Ishikawa (cell line): ENCODE measurements around the gene FAM13B.

ENCODE experiments used
- CEBPB ChIP-seq: IDR thresholded peaks from 2 replicates; pipeline ENCODE4 v1.6.1; 2012
- CREB1 ChIP-seq: IDR thresholded peaks from 2 replicates; pipeline ENCODE4 v1.6.1; 2012; ENCODE audit warnings: low read depth
- EGR1 ChIP-seq: IDR thresholded peaks from 2 replicates; pipeline ENCODE4 v1.6.1; 2012
- EP300 ChIP-seq: IDR thresholded peaks from 2 replicates; pipeline ENCODE4 v1.6.1; 2012; ENCODE audit warnings: borderline replicate concordance
- FOXM1 ChIP-seq: IDR thresholded peaks from 2 replicates; pipeline ENCODE4 v1.6.1; 2012; ENCODE audit warnings: low read depth, borderline replicate concordance
- NFIC ChIP-seq: IDR thresholded peaks from 2 replicates; pipeline ENCODE4 v1.6.1; 2012
- RAD21 ChIP-seq: IDR thresholded peaks from 2 replicates; pipeline ENCODE4 v1.6.1; 2012; ENCODE audit warnings: low read depth
- TAF1 ChIP-seq: IDR thresholded peaks from 2 replicates; pipeline ENCODE4 v1.6.1; 2012; ENCODE audit warnings: low read depth, mild to moderate bottlenecking
- TCF12 ChIP-seq: IDR thresholded peaks from 2 replicates; pipeline ENCODE4 v1.6.1; 2012; ENCODE audit warnings: low read depth
- TEAD4 ChIP-seq: IDR thresholded peaks from 2 replicates; pipeline ENCODE4 v1.6.1; 2012
- YY1 ChIP-seq: IDR thresholded peaks from 2 replicates; pipeline ENCODE4 v1.6.1; 2012; ENCODE audit warnings: low read depth
- ZBTB7A ChIP-seq: IDR thresholded peaks from 2 replicates; pipeline ENCODE4 v1.6.1; 2012; ENCODE audit warnings: low read depth
- TF ChIP-seq, protein P1 (sequence below): IDR thresholded peaks from 2 replicates; pipeline ENCODE4 v1.6.1; 2012
- TF ChIP-seq, protein P2 (sequence below): IDR thresholded peaks from 2 replicates; pipeline ENCODE4 v1.6.1; 2012
- TF ChIP-seq, protein P3 (sequence below): IDR thresholded peaks from 2 replicates; pipeline ENCODE4 v1.6.1; 2012; ENCODE audit warnings: low read depth, mild to moderate bottlenecking

Gene FAM13B

DNA sequence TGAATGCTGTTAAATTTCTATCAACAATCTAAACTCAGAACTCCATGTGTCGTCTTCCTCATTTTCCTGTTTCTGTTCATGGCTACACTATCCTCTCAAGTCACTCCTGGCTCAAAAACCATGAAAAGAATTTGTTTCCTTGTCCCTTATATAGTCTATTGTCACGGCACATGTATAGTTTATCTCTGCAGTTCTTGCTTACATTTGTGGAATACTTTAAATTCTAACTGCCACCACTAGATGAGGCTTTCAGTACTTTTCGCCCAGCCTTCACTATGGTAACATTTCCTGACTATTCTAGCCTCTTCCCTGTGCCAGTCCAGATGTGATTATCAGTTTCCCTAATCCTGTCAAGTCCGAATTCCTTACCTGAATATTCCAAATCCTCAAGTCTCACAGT, 109.0 kb downstream of the FAM13B start:
- TF ChIP-seq, protein P1, sequence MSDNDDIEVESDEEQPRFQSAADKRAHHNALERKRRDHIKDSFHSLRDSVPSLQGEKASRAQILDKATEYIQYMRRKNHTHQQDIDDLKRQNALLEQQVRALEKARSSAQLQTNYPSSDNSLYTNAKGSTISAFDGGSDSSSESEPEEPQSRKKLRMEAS, result no peak
- TF ChIP-seq CEBPB, result no peak
- TF ChIP-seq, protein P2, sequence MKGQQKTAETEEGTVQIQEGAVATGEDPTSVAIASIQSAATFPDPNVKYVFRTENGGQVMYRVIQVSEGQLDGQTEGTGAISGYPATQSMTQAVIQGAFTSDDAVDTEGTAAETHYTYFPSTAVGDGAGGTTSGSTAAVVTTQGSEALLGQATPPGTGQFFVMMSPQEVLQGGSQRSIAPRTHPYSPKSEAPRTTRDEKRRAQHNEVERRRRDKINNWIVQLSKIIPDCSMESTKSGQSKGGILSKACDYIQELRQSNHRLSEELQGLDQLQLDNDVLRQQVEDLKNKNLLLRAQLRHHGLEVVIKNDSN, result no peak
- TF ChIP-seq, protein P3, sequence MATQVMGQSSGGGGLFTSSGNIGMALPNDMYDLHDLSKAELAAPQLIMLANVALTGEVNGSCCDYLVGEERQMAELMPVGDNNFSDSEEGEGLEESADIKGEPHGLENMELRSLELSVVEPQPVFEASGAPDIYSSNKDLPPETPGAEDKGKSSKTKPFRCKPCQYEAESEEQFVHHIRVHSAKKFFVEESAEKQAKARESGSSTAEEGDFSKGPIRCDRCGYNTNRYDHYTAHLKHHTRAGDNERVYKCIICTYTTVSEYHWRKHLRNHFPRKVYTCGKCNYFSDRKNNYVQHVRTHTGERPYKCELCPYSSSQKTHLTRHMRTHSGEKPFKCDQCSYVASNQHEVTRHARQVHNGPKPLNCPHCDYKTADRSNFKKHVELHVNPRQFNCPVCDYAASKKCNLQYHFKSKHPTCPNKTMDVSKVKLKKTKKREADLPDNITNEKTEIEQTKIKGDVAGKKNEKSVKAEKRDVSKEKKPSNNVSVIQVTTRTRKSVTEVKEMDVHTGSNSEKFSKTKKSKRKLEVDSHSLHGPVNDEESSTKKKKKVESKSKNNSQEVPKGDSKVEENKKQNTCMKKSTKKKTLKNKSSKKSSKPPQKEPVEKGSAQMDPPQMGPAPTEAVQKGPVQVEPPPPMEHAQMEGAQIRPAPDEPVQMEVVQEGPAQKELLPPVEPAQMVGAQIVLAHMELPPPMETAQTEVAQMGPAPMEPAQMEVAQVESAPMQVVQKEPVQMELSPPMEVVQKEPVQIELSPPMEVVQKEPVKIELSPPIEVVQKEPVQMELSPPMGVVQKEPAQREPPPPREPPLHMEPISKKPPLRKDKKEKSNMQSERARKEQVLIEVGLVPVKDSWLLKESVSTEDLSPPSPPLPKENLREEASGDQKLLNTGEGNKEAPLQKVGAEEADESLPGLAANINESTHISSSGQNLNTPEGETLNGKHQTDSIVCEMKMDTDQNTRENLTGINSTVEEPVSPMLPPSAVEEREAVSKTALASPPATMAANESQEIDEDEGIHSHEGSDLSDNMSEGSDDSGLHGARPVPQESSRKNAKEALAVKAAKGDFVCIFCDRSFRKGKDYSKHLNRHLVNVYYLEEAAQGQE, result no peak
- TF ChIP-seq NFIC, result no peak
- TF ChIP-seq TAF1, result no peak
- TF ChIP-seq TCF12, result no peak
- TF ChIP-seq TEAD4, result no peak
- TF ChIP-seq EP300, result no peak
- no peak for TF ChIP-seq FOXM1

DNA sequence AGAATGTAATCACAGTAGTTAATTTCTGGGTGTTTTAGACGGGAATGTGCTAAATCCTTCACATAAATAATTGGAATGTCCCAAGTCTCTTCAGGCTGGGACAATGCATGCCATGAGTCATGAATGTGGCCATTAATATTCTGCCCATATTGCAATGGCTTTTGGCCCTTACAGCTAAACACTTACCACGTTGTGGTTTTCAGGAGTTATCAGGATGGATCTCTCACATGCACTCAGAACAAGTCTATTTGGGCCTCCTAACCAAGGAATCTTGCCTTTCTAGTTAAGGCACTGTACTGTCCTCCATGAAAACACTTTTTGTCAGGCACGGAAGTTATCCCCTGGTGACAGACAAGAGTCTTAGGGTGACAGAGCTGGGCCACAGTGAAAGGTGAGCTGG, 110.9 kb downstream of the FAM13B start:
- no peak for TF ChIP-seq TCF12

DNA sequence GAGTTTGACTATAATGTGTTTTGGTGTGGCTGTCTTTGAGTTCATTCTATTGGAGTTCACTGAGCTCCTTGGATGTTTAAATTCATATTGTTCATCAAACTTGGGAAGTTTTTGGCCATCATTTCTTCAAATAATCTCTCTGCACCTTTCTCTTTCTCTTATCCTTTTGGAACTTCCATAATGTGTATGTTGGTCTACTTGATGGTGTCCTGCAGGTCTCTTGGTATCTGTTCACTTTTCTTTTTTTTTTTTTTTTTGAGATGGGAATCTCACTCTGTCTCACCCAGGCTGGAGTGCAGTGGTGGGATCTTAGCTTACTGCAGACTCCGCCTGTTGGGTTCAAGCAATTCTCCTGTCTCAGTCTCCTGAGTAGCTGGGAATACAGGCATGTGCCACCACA, 116.0 kb downstream of the FAM13B start:
- TF ChIP-seq FOXM1, result no peak
- TF ChIP-seq, protein P1, result no peak
- no peak for TF ChIP-seq RAD21
- TF ChIP-seq TAF1, result no peak
- TF ChIP-seq, protein P2, result no peak
- TF ChIP-seq EP300, result no peak
- no peak for TF ChIP-seq CEBPB
- TF ChIP-seq, protein P3, result no peak
- TF ChIP-seq ZBTB7A, result no peak

DNA sequence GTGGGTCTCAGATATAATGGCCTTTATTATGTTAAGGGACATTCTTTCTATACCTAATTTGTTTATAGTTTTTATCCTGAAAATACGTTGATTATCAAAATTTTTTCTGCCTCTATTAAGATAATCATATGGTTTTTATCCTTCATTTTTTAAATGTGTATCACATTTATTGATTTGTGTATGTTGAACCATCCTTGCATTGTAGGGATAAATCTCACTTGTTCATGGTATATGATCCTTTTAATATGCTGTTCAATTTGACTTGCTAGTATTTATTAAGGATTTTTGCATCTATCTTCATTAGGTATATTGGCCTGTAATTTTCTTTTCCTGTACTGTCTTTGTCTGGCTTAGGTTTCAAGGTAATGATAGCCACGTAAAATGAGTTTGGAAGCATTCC, 118.1 kb downstream of the FAM13B start:
- TF ChIP-seq RAD21 (no peak), FOXM1 (no peak), CREB1 (no peak), YY1 (no peak), TCF12 (no peak), CEBPB (no peak), TEAD4 (no peak), EP300 (no peak), EGR1 (no peak), ZBTB7A (no peak)
- TF ChIP-seq, protein P3, result no peak
- TF ChIP-seq, protein P1, result no peak
- TF ChIP-seq, protein P2, result no peak
